ENCODE results near the gene ZMIZ1.

Gene ZMIZ1

DNA sequence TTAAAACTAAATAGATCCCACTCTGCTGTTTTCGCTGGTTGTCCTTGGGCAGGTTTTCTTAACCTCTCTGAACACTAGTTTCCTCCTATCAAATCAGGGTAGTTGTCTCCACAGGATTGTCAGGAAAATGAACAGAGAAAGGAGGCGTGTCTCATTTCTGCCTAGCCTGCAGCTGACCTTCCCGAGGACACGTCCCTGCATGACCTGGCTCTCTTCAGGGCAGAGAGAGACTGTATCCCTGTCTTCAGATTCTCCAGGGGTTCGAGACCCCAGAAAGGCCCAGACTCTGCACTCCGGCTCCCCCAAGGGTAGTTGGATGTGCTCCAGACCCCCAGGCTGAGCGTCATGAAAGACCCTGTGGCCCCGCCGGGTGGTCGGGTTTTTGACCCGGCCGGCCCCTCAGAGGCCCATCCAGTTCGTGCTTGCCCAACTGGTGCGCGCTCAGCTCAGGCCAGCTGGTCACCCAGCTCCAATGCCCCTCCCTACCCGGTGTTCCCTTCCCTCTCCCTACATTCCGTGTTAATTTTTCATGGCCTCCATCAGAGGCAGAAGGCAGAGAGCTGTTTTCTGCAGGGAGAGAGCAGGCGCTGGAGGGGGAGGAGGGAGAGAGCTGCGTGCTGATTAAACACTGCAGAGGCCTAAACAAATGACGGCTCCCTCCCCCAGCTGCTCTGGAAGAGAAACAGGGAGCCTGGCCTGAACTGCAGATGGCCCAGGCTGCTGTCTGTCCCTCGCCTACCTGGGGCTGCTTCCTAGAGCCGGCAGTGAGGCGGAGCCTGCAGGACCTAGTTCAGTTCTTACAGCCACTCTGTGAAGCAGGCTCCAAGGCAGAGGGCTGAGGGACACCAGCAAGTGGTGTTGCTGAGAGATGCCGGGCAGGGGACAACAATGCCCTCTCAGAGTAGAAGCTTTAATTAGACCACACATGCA, 192.3 kb downstream of the ZMIZ1 start:
- no peak for DNase-seq (ENCODE audit: low read depth)
- no peak for TF ChIP-seq CTCF (conservative IDR thresholded peaks at IDR 0.05; ENCODE audit: low read depth, low read length)
- H3K4me3 ChIP-seq (ENCODE audit: low read length): no peak overlapping the region

DNA sequence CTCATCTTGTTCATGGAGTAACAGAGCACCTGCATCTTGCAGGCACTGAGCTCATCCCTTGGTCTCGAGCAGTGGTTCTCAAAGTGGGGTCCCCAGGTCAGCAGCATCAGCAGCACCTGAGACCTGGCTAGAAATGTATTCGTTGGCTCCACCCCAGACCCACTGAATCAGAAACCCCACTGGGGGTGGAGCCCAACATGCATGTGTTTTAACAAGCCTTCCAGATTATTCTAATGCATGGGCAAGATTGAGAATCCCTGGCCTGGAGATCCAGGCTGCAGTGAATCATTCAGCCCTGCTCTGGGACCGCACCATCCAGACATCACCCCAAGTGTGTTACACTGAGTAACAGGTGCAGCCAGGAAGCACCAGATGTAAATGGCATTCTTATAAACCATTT, 193.4 kb downstream of the ZMIZ1 start:
- TF ChIP-seq CTCF (conservative IDR thresholded peaks at IDR 0.05; ENCODE audit: low read depth, low read length): no peak
- no peak overlapping the region for H3K4me3 ChIP-seq (ENCODE audit: low read length)
- no peak for DNase-seq (ENCODE audit: low read depth)

GRCh38 chr10:79262959-79263746, 194.4 kb downstream of the ZMIZ1 start:
- no peak for DNase-seq (ENCODE audit: low read depth)
- no peak for TF ChIP-seq CTCF (conservative IDR thresholded peaks at IDR 0.05; ENCODE audit: low read depth, low read length)
- no peak overlapping the region for H3K4me3 ChIP-seq (ENCODE audit: low read length)

GRCh38 chr10:79263939-79264338, 195.2 kb downstream of the ZMIZ1 start:
- no peak for DNase-seq (ENCODE audit: low read depth)
- H3K4me3 ChIP-seq (ENCODE audit: low read length): no peak overlapping the region
- no peak for TF ChIP-seq CTCF (conservative IDR thresholded peaks at IDR 0.05; ENCODE audit: low read depth, low read length)

DNA sequence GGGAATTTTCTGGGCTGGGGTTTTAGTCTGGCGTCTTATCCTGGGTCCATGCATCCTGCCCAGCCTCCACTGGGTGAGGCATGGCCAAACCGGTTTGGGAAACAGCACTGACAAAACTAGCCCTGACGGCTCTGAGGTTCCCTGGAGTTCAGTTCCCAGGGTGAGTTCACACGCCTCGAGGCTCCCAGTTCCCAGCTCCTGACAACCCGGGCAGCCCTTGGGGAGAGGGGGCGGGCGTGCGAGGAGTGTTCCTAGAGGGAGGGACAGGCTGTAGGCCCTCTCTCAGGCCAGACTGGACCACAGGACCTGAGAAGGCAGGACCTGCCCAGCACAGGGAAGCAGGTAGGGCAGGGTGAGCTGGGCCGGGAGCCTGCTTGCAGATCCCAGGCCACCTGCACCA, 196.2 kb downstream of the ZMIZ1 start:
- no peak for TF ChIP-seq CTCF (conservative IDR thresholded peaks at IDR 0.05; ENCODE audit: low read depth, low read length)
- DNase-seq (ENCODE audit: low read depth): no peak
- no peak overlapping the region for H3K4me3 ChIP-seq (ENCODE audit: low read length)

GRCh38 chr10:79266084-79266483, 197.3 kb downstream of the ZMIZ1 start:
- TF ChIP-seq CTCF (conservative IDR thresholded peaks at IDR 0.05; ENCODE audit: low read depth, low read length): no peak
- no peak overlapping the region for H3K4me3 ChIP-seq (ENCODE audit: low read length)
- DNase-seq (ENCODE audit: low read depth): no peak

All from retinal pigment epithelial cell (primary cell).